Smooth muscle cell (in vitro differentiated cells): ENCODE data around the gene ATG9A. TPM values are rescaled to one million over a fixed set of nuclear protein-coding genes. Genes with fewer than 3 reads are reported as not detected.

Experiments
- DNase-seq: peaks from one replicate; lab custom pipeline; 2025; ENCODE audit not compliant: unreplicated experiment; lab: John Stamatoyannopoulos, UW
- H2AFZ ChIP-seq: fragments of 200-600 bp; sonication (generic); 2 replicates; pipeline ENCODE4 v1.6.0; 2016; ENCODE audit warnings: antibody characterized with exemption, low read depth, mild to moderate bottlenecking
- H3F3A ChIP-seq: fragments of 200-600 bp; sonication (generic); 2 replicates; pipeline ENCODE4 v1.6.0; 2017; ENCODE audit warnings: antibody characterized with exemption, low read depth
- H3K27ac ChIP-seq: fragments of 200-600 bp; sonication (generic); 2 replicates; pipeline ENCODE4 v1.5.1; 2016; ENCODE audit warnings: low read depth, mild to moderate bottlenecking
- H3K27me3 ChIP-seq: fragments of 200-600 bp; sonication (generic); 2 replicates; pipeline ENCODE4 v1.6.1; 2016; ENCODE audit warnings: low read depth, mild to moderate bottlenecking
- H3K36me3 ChIP-seq: fragments of 200-600 bp; sonication (generic); 2 replicates; pipeline ENCODE4 v1.5.1; 2016; ENCODE audit warnings: low read depth
- H3K4me1 ChIP-seq: fragments of 200-600 bp; sonication (generic); 2 replicates; pipeline ENCODE4 v1.5.1; 2016; ENCODE audit warnings: low read depth
- H3K4me2 ChIP-seq: fragments of 200-600 bp; sonication (generic); 2 replicates; pipeline ENCODE4 v1.6.0; 2016; ENCODE audit warnings: mild to moderate bottlenecking
- H3K4me3 ChIP-seq: fragments of 200-600 bp; sonication (generic); 2 replicates; pipeline ENCODE4 v1.5.1; 2016; ENCODE audit warnings: mild to moderate bottlenecking
- H3K79me2 ChIP-seq: fragments of 200-600 bp; sonication (generic); 2 replicates; pipeline ENCODE4 v1.6.0; 2016; ENCODE audit warnings: low read depth, mild to moderate bottlenecking
- H3K9ac ChIP-seq: fragments of 200-600 bp; sonication (generic); 2 replicates; pipeline ENCODE4 v1.6.0; 2016; ENCODE audit warnings: low read depth
- H3K9me3 ChIP-seq: fragments of 200-600 bp; sonication (generic); replicated peaks from 2 replicates; pipeline ENCODE4 v1.5.1; 2016; ENCODE audit warnings: low read depth
- H4K20me1 ChIP-seq: fragments of 200-600 bp; sonication (generic); 2 replicates; pipeline ENCODE4 v1.6.0; 2016; ENCODE audit warnings: low read depth
- CTCF ChIP-seq: fragments of 200-600 bp; sonication (generic); IDR thresholded peaks from 2 replicates; pipeline ENCODE4 v1.5.1; 2017; ENCODE audit warnings: borderline replicate concordance, mild to moderate bottlenecking, antibody characterized with exemption; ENCODE audit not compliant: insufficient read depth, poor library complexity, severe bottlenecking
- WGBS: methylation state at CpG from one replicate; pipeline ENCODE4 v1.1.7; 2016; ENCODE audit warnings: low lambda C conversion rate; 5-methylcytosine and 5-hydroxymethylcytosine counted together
- polyA plus RNA-seq: library from polyadenylated mRNA; unstranded; fragments of >200 nt; fragmentation: Nextera tagmentation; extraction: Ambion mirVana; gene quantifications from 2 replicates; pipeline ENCODE4 v1.2.1, GENCODE V29; 2016
- total RNA-seq: library from RNA; depleted of rRNA; stranded (reverse); fragments of >200 nt; gene quantifications from 2 replicates; pipeline ENCODE4 v1.2.3, GENCODE V29; 2014

The ATG9A gene
- total and polyA plus RNA-seq, 2 experiments from 2014 or later, result 58.1 to 61.6 TPM

GRCh38 chr2:219178377-219179175 lies 50.9 kb downstream of the ATG9A start:
- 8% methylated on average over 28 of the region's 45 CpGs for WGBS
- DNase-seq, result no peak
- H3K4me1 ChIP-seq, result peaks cover 4% of the 10 kb centered on the region
- peak overlapping the region; percentile 99 for H3K4me2 ChIP-seq
- no peaks in the 10 kb centered on the region for H3K36me3 ChIP-seq
- peak overlapping the region; percentile 73 for H2AFZ ChIP-seq
- peaks cover 14% of the 10 kb centered on the region for H3K79me2 ChIP-seq
- no peak for TF ChIP-seq CTCF
- peak overlapping the region; percentile 74 for H3K4me3 ChIP-seq
- no peaks in the 10 kb centered on the region for H3K9me3 ChIP-seq
- peaks cover 7% of the 10 kb centered on the region for H4K20me1 ChIP-seq
- no peaks in the 10 kb centered on the region for H3F3A ChIP-seq
- H3K27me3 ChIP-seq, result no peaks in the 10 kb centered on the region
- peak overlapping the region; percentile 79 for H3K27ac ChIP-seq
- H3K9ac ChIP-seq, result peak overlapping the region; percentile 41

DNA sequence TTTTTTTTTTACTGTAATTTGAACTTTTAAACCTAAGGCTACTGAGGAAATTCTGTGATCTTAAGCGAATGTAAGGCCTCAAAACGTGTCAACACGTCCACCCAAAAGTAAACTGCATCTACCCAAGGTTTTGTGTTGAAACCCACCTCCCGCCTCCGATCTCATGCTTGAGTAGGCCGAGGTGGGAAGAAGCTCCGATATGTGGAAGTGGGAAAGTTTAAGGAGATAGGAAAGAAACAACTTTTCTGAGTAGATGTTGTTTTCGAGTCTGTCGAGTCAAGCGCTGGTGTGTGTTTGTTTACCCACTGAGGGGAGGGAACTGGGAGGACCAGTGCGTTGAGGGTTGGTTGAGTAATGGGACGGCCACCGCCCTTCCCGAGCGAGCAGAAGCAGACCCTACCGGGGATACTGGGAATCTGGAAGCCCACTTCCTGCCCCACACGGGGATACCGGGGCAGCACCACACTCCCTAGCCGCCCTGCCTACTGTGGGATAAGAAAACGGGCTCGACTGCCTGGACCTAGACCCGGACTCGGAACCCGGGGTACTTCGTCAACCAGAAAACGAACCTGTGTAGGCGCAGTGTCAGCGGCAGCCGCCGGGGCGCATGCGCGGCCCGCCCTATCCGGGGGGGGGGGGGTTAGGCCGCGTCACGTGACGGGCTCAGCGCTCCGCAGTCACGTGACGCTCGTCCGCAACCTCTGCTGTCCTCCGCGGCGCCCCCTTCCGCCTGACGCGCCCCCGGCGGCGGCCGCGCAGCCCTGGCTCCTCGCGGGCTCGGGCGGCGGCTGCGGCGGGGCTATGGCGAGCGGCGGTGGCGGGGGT lies 51.7 kb downstream of the ATG9A start, which contains the start of gene RETREG2:
TSS of gene RETREG2 (plus strand) at position 724 of the 825 bp plus-strand sequence. CDS start at position 802, 78 bp downstream.
- TF ChIP-seq CTCF, result peak; percentile 27
- Histone ChIP-seq H3K4me1 (peaks cover 4% of the 10 kb centered on the region), H3K4me3 (peak within 1 kb of the TSS; percentile 74), H3F3A (no peaks in the 10 kb centered on the region), H3K27me3 (no peaks in the 10 kb centered on the region), H3K4me2 (peak within 1 kb of the TSS; percentile 99), H3K9ac (peak within 1 kb of the TSS; percentile 78), H3K27ac (peak within 1 kb of the TSS; percentile 79), H4K20me1 (peaks cover 7% of the 10 kb centered on the region), H3K79me2 (peaks cover 14% of the 10 kb centered on the region), H3K36me3 (no peaks in the 10 kb centered on the region), H3K9me3 (no peaks in the 10 kb centered on the region), H2AFZ (peak within 1 kb of the TSS; percentile 89)
- DNase-seq, result peak; percentile 83
- WGBS, result 2% methylated on average over 45 of the region's 67 CpGs

- Histone ChIP-seq H3K9me3 (no peaks in the 10 kb centered on the region), H3K9ac (peak within 1 kb of the TSS; percentile 78), H3K27ac (peak within 1 kb of the TSS; percentile 79), H3K79me2 (peaks cover 14% of the 10 kb centered on the region), H3K36me3 (no peaks in the 10 kb centered on the region), H3K4me1 (peaks cover 4% of the 10 kb centered on the region), H3K4me2 (peak within 1 kb of the TSS; percentile 99), H3K4me3 (peak within 1 kb of the TSS; percentile 74), H3K27me3 (no peaks in the 10 kb centered on the region), H2AFZ (peak within 1 kb of the TSS; percentile 89), H4K20me1 (peaks cover 7% of the 10 kb centered on the region), H3F3A (no peaks in the 10 kb centered on the region)
- peak; percentile 46 for DNase-seq
- WGBS, result under 1% methylated on average over 60 of the region's 69 CpGs
- TF ChIP-seq CTCF, result no peak
These were observed 52.5 kb downstream of the ATG9A start, which contains the start of gene CNPPD1 for GRCh38 chr2:219176818-219177551. Gene CNPPD1, minus strand, starts transcription at chr2:219176925. Its CDS starts 97 bp downstream, at chr2:219176828.
